HEK293 (cell line): ENCODE measurements around the gene PLEKHA6.

ENCODE experiments used
- CTCF ChIA-PET: fragments of 350-600 bp; formaldehyde crosslinking; extraction: SDS; loops from one replicate; lab custom pipeline; 2021; ENCODE audit warnings: antibody characterized with exemption; lab: Yijun Ruan, JAX
- POLR2A ChIA-PET: fragments of 300-600 bp; formaldehyde crosslinking; extraction: SDS; loops from one replicate; lab custom pipeline; 2020; ENCODE audit warnings: antibody characterized with exemption, inconsistent platforms; lab: Yijun Ruan, JAX
- H3K27ac ChIP-seq: fragments of 200-500 bp; sonication (Bioruptor generic); 2 replicates; pipeline ENCODE4 v1.5.1; 2014; ENCODE audit warnings: low read depth, low read length, control low read depth, inconsistent platforms; ENCODE audit errors: extremely low read depth
- H3K36me3 ChIP-seq, 2 experiments: fragments of 200-500 bp in 1 of 2; sonication (Bioruptor generic) in 1 of 2; 1 replicate in 1 of 2; 2 replicates in 1 of 2; pipeline ENCODE4 v1.5.1; 2014 to 2017; ENCODE audit warnings: inconsistent platforms in 2 of 2, low read length in 2 of 2; ENCODE audit not compliant: control insufficient read depth in 2 of 2, insufficient read depth in 1 of 2
- H3K4me1 ChIP-seq: fragments of 200-500 bp; sonication (Bioruptor generic); 2 replicates; pipeline ENCODE4 v1.5.1; 2014; ENCODE audit warnings: mild to moderate bottlenecking, low read length, inconsistent platforms; ENCODE audit not compliant: control insufficient read depth, insufficient read depth
- H3K4me3 ChIP-seq: 2 replicates; pipeline ENCODE4 v1.5.1; 2011; ENCODE audit warnings: low read depth, mild to moderate bottlenecking, control low read depth, low read length, moderate library complexity
- H3K9me3 ChIP-seq: fragments of 200-500 bp; sonication (Bioruptor generic); 2 replicates; pipeline ENCODE4 v1.5.1; 2014; ENCODE audit warnings: low read depth, low read length, inconsistent platforms; ENCODE audit not compliant: control insufficient read depth, insufficient read depth
- EGR2 ChIP-seq: fragments of 450-650 bp; formaldehyde crosslinking; IDR thresholded peaks from 2 replicates; pipeline ENCODE4 v1.5.1; 2016; ENCODE audit warnings: low read depth, missing biosample characterization, missing genetic modification characterization
- GLIS1 ChIP-seq: fragments of 450-650 bp; formaldehyde crosslinking; IDR thresholded peaks from 2 replicates; pipeline ENCODE4 v1.5.1; 2016; ENCODE audit warnings: missing biosample characterization, missing genetic modification characterization
- KLF9 ChIP-seq: fragments of 450-650 bp; formaldehyde crosslinking; IDR thresholded peaks from 2 replicates; pipeline ENCODE4 v1.5.1; 2016; ENCODE audit warnings: missing biosample characterization, missing genetic modification characterization, low read depth
- REPIN1 ChIP-seq: fragments of 450-650 bp; formaldehyde crosslinking; IDR thresholded peaks from 2 replicates; pipeline ENCODE4 v1.5.1; 2017; ENCODE audit warnings: missing biosample characterization, missing genetic modification characterization, low read depth
- SCRT1 ChIP-seq: fragments of 450-650 bp; formaldehyde crosslinking; IDR thresholded peaks from 2 replicates; pipeline ENCODE4 v1.5.1; 2016; ENCODE audit warnings: missing biosample characterization, missing genetic modification characterization, borderline replicate concordance
- SCRT2 ChIP-seq: fragments of 450-650 bp; formaldehyde crosslinking; IDR thresholded peaks from 2 replicates; pipeline ENCODE4 v1.5.1; 2016; ENCODE audit warnings: missing biosample characterization, missing genetic modification characterization
- SP2 ChIP-seq: fragments of 450-650 bp; formaldehyde crosslinking; IDR thresholded peaks from 2 replicates; pipeline ENCODE4 v1.5.1; 2016; ENCODE audit warnings: missing biosample characterization, missing genetic modification characterization
- ZBTB17 ChIP-seq: fragments of 450-650 bp; formaldehyde crosslinking; IDR thresholded peaks from 2 replicates; pipeline ENCODE4 v1.5.1; 2016; ENCODE audit warnings: missing biosample characterization, missing genetic modification characterization
- ZFHX2 ChIP-seq: fragments of 450-650 bp; formaldehyde crosslinking; conservative IDR thresholded peaks from 2 replicates; pipeline ENCODE4 v1.5.1; 2016; ENCODE audit warnings: missing biosample characterization, missing genetic modification characterization
- ZFP69B ChIP-seq: fragments of 450-650 bp; formaldehyde crosslinking; IDR thresholded peaks from 2 replicates; pipeline ENCODE4 v1.5.1; 2016; ENCODE audit warnings: missing biosample characterization, missing genetic modification characterization
- ZNF341 ChIP-seq: fragments of 450-650 bp; formaldehyde crosslinking; IDR thresholded peaks from 2 replicates; pipeline ENCODE4; 2016; ENCODE audit warnings: low read depth, missing biosample characterization, missing genetic modification characterization
- ZNF362 ChIP-seq: fragments of 450-650 bp; formaldehyde crosslinking; IDR thresholded peaks from 2 replicates; pipeline ENCODE4 v1.5.1; 2016; ENCODE audit warnings: missing biosample characterization, missing genetic modification characterization
- ZNF560 ChIP-seq: fragments of 450-650 bp; formaldehyde crosslinking; IDR thresholded peaks from 2 replicates; pipeline ENCODE4 v1.5.1; 2017; ENCODE audit warnings: missing biosample characterization, missing genetic modification characterization, borderline replicate concordance
- ZNF629 ChIP-seq: fragments of 450-650 bp; formaldehyde crosslinking; IDR thresholded peaks from 2 replicates; pipeline ENCODE4 v1.5.1; 2017; ENCODE audit warnings: missing biosample characterization, missing genetic modification characterization
- ZNF707 ChIP-seq: fragments of 450-650 bp; formaldehyde crosslinking; IDR thresholded peaks from 2 replicates; pipeline ENCODE4 v1.5.1; 2016; ENCODE audit warnings: missing biosample characterization, missing genetic modification characterization
- TF ChIP-seq, protein P1 (sequence below): fragments of 450-650 bp; formaldehyde crosslinking; IDR thresholded peaks from 2 replicates; pipeline ENCODE4 v1.5.1; 2017; ENCODE audit warnings: missing biosample characterization, missing genetic modification characterization
- TF ChIP-seq, protein P2 (sequence below): fragments of 450-650 bp; formaldehyde crosslinking; IDR thresholded peaks from 2 replicates; pipeline ENCODE4 v1.5.1; 2016; ENCODE audit warnings: missing biosample characterization, missing genetic modification characterization

PLEKHA6 gene

GRCh38 chr1:204286831-204287421 lies 72.8 kb downstream of the PLEKHA6 start:
- POLR2A ChIA-PET, result interaction anchor here (0.6 kb wide), 1 partner anchor 71 kb away, joined by 3 read pairs; no protein-coding TSS in a partner anchor
- Histone ChIP-seq H3K36me3 (no peaks in the 10 kb centered on the region), H3K4me3 (no peak overlapping the region), H3K9me3 (no peaks in the 10 kb centered on the region), H3K27ac (no peak overlapping the region), H3K4me1 (peaks cover 12% of the 10 kb centered on the region)
- CTCF ChIA-PET, result interaction anchor here (0.7 to 1.2 kb wide), 3 partner anchors 9 to 116 kb away, joined by 3 to 4 read pairs (median 3); no protein-coding TSS in a partner anchor
- TF ChIP-seq, protein P1, sequence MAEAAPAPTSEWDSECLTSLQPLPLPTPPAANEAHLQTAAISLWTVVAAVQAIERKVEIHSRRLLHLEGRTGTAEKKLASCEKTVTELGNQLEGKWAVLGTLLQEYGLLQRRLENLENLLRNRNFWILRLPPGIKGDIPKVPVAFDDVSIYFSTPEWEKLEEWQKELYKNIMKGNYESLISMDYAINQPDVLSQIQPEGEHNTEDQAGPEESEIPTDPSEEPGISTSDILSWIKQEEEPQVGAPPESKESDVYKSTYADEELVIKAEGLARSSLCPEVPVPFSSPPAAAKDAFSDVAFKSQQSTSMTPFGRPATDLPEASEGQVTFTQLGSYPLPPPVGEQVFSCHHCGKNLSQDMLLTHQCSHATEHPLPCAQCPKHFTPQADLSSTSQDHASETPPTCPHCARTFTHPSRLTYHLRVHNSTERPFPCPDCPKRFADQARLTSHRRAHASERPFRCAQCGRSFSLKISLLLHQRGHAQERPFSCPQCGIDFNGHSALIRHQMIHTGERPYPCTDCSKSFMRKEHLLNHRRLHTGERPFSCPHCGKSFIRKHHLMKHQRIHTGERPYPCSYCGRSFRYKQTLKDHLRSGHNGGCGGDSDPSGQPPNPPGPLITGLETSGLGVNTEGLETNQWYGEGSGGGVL (tag by site-specific recombination), result 0 out of 2 replicates have a peak, but pooled peaks have one; percentile 17
- TF ChIP-seq ZNF341 (peak; percentile 87), ZNF560 (tag by site-specific recombination) (no peak), SP2 (tag by site-specific recombination) (0 out of 2 replicates have a peak, but pooled peaks have one; percentile 29), ZFHX2 (tag by site-specific recombination) (peak; percentile 59; the same call in 1 of the 2 replicates), ZNF629 (tag by site-specific recombination) (0 out of 2 replicates have a peak, but pooled peaks have one; percentile 14), ZNF707 (tag by site-specific recombination) (no peak), EGR2 (tag by site-specific recombination) (peak; percentile 77), ZFP69B (tag by site-specific recombination) (no peak), ZBTB17 (peak; percentile 43), ZNF362 (tag by site-specific recombination) (peak; percentile 48; the same call in 1 of the 2 replicates), REPIN1 (tag by site-specific recombination) (no peak), KLF9 (tag by site-specific recombination) (0 out of 2 replicates have a peak, but pooled peaks have one; percentile 12)
- TF ChIP-seq, protein P2, sequence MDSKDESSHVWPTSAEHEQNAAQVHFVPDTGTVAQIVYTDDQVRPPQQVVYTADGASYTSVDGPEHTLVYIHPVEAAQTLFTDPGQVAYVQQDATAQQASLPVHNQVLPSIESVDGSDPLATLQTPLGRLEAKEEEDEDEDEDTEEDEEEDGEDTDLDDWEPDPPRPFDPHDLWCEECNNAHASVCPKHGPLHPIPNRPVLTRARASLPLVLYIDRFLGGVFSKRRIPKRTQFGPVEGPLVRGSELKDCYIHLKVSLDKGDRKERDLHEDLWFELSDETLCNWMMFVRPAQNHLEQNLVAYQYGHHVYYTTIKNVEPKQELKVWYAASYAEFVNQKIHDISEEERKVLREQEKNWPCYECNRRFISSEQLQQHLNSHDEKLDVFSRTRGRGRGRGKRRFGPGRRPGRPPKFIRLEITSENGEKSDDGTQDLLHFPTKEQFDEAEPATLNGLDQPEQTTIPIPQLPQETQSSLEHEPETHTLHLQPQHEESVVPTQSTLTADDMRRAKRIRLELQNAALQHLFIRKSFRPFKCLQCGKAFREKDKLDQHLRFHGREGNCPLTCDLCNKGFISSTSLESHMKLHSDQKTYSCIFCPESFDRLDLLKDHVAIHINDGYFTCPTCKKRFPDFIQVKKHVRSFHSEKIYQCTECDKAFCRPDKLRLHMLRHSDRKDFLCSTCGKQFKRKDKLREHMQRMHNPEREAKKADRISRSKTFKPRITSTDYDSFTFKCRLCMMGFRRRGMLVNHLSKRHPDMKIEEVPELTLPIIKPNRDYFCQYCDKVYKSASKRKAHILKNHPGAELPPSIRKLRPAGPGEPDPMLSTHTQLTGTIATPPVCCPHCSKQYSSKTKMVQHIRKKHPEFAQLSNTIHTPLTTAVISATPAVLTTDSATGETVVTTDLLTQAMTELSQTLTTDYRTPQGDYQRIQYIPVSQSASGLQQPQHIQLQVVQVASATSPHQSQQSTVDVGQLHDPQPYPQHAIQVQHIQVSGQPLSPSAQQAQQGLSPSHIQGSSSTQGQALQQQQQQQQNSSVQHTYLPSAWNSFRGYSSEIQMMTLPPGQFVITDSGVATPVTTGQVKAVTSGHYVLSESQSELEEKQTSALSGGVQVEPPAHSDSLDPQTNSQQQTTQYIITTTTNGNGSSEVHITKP, result peak; percentile 95

- H3K9me3 ChIP-seq, result no peaks in the 10 kb centered on the region
- H3K27ac ChIP-seq, result no peak overlapping the region
- TF ChIP-seq GLIS1 (tag by site-specific recombination) (no peak), SCRT1 (tag by site-specific recombination) (peak; percentile 84), SCRT2 (peak; percentile 96)
- no peak overlapping the region for H3K4me3 ChIP-seq
- CTCF ChIA-PET, result interaction anchor here (0.7 to 3.0 kb wide), 2 partner anchors 27 to 77 kb away, joined by 3 to 18 read pairs; no protein-coding TSS in a partner anchor
- peaks cover 12% of the 10 kb centered on the region for H3K4me1 ChIP-seq
- POLR2A ChIA-PET, result no interaction called here
- no peaks in the 10 kb centered on the region for H3K36me3 ChIP-seq
Measured at GRCh38 chr1:204286315-204286714, 73.4 kb downstream of the PLEKHA6 start.
